ENCODE results near the gene ZFP92.

The ZFP92 gene

GRCh38 chrX:153457827-153458466, 46.7 kb downstream of the ZFP92 start:
- DNase-seq = no peak

DNA sequence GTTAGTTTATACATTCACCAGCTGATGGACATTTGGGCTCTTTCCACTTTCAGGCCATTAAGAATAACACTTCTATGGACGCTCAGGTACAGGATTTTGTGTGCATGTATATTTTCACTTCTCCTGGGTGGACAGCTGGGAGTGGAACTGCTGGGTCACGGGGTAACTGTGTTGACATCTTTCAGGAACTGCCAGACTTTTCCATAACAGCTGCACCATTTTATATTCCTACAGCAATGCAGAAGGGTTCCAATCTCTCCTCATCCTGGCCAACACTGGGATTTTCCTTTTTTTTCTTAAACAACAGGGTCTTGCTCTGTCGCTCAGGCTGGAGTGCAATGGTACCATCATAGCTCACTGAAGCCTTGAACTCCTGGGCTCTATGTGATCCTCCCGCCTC, 47.2 kb downstream of the ZFP92 start:
- DNase-seq = no peak

- DNase-seq = no peak
Measured at GRCh38 chrX:153459986-153460385, 48.7 kb downstream of the ZFP92 start.

- peak; percentile 45 for DNase-seq
Measured at GRCh38 chrX:153460826-153461225, 49.6 kb downstream of the ZFP92 start.
